Subcutaneous adipose tissue (tissue), 4 donors: ENCODE measurements around the gene U2AF2. TPM values are rescaled to one million over a fixed set of nuclear protein-coding genes. Genes with fewer than 3 reads are reported as not detected.

Experiments
- total RNA-seq, 4 donors: library from RNA; depleted of rRNA; stranded (reverse); fragments of >200 nt; gene quantifications; one replicate each; pipeline ENCODE4 v1.1.0, GENCODE V29; 2016
- TF ChIP-seq, protein P1 (sequence below): fragments of 450-650 bp; IDR thresholded peaks from one replicate; pipeline ENCODE4 v1.5.1; 2016; ENCODE audit warnings: low read depth, mild to moderate bottlenecking, control low read depth, antibody characterized with exemption, moderate library complexity

U2AF2 gene
- total RNA-seq, 4 donors from 2014 or later = 51.8 to 96.8 (median 72.5) TPM

DNA sequence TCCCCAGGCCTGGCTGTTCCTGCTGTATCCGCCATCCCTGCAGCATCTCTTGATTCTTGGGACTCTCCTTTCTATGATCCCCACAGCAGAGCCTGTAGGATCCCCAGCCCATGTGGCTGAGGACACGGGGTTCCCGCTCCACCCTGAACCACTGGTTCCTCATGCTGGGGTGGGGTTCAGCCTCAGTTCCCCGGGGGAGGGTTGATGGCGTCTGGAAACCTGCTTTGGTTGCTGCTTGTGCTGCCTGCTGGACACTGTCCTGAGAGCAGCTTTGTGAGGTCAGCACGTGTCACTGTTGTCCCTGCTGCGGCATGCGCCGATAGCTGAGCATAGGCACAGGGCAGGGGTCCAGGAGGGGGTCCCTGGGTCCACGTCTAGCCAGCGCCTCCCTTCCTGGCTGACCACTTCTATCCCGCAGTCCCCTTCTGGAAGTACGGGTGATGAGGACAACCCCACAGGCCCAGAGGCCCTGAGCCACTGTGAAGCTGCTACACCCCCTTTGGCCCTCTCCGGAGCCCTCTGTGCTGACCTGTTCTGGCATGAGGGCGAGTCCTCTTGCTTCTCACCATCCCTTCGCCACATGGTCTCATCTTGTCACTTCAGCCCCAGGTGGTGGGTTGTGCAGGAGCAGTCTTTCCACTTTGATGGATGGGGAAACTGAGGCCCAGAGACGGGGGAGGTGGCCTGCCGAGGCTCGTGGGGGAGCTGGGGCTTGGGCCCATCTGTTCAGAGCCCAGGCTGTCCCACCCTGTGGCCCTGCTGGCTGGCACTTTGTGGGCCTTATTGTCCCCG, 25.7 kb downstream of the U2AF2 start:
- TF ChIP-seq, protein P1, sequence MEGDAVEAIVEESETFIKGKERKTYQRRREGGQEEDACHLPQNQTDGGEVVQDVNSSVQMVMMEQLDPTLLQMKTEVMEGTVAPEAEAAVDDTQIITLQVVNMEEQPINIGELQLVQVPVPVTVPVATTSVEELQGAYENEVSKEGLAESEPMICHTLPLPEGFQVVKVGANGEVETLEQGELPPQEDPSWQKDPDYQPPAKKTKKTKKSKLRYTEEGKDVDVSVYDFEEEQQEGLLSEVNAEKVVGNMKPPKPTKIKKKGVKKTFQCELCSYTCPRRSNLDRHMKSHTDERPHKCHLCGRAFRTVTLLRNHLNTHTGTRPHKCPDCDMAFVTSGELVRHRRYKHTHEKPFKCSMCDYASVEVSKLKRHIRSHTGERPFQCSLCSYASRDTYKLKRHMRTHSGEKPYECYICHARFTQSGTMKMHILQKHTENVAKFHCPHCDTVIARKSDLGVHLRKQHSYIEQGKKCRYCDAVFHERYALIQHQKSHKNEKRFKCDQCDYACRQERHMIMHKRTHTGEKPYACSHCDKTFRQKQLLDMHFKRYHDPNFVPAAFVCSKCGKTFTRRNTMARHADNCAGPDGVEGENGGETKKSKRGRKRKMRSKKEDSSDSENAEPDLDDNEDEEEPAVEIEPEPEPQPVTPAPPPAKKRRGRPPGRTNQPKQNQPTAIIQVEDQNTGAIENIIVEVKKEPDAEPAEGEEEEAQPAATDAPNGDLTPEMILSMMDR = no peak

DNA sequence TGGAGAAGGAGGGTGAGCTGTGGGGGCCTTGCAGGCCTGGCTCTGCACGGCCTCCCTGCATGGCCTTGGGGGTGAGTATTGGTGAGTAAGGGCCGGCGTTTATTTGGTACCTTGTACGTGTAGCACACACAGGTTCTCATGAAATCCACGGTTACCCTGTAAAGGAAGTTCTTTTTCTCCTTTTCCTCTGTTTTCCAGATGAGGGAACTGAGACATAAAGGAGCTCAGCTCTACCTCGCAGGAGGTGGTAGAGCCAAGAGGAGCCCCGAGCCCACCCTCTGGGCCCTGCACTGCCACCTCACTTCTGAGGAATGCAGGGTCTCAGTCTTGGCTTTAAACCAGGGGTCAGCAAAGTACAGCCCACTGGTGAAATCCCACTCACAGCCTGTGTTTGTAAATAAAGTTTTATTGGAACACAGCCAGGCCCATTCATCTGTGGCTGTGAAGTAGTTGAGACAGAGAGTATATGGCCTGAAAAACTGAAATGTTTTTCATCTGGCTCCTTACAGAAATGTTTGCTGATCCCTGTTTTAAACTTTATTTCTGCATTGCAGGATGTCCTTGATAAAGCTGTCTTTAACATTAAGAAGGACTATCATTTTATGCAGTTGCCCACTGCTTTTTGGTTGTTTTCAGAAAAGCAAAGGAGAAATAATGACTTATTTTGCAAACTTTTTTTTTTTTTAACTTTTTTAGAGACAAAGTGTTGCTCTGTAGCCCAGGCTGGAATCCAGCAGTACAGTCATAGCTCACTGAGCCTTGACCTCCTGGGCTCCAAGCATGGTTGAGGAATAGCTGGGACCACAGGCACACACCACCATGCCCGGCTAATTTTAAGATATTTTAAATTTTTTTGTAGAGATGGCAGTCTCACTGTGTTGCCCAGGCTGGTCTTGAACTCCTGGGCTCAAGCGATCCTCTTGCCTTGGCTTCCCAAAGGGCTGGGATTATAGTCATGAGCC, 26.6 kb downstream of the U2AF2 start:
- TF ChIP-seq, protein P1 = no peak

DNA sequence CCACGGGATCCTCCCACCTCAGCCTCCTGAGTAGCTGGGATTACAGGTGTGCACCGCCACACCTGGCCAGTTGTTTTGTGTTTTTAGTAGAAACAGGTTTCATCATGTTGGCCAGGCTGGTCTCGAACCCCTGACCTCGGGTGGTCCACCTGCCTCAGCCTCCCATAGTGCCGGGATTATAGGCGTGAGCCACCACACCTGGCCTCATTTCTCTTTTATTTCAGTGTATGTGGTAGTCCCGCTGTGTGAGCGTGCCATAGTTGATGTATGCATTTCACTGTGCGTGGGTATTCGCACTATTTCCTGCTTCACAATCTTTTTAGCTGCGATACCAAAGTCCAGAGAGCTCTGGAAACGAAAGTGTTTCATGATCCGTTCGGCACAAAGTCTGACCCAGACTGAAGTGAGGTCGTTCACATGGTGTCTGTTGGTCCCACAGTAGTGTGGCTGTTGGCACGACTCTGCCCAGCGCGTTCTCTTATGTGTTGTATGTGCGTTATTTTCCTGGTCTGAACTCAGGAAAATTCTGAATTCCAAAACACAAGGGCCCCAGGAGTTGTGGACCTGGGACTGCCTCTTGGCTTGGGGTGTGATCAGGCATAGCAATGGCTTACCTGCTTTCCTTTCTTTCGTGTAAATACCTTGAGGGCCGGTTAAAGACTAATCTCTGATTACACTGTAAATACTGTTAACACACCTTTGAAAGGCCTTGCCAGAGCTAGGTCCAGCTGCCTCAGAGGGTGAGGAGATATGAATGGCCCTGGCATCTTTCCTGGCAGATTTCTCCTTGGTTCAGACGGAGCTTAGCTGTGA, 28.8 kb downstream of the U2AF2 start:
- TF ChIP-seq, protein P1 = no peak

DNA sequence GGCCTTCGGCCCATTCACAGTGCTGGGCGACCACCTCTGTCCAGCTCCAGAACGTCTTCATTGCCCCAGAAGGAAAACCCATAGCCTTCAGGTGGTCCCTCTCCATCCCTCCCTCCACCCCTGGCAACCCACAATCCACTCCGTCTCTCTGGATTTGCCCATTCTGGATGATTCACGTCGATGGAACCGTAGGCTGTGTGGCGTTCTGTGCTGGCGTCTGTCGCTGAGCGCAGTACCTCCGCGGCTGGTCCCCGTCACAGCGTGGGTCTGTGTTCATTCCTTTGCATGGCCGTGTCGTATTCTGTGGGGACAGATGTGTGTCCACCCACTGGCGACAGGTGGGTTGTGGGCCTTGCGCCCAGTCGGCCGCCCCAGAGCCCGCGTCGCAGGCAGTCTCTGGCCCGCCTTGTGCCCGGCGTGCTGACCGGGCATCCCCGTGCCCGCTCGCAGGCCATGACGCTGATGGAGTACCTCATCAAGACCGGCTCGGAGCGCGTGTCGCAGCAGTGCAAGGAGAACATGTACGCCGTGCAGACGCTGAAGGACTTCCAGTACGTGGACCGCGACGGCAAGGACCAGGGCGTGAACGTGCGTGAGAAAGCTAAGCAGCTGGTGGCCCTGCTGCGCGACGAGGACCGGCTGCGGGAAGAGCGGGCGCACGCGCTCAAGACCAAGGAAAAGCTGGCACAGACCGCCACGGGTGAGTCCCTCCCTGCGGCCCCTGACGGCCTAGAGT, 30.3 kb downstream of the U2AF2 start:
- TF ChIP-seq, protein P1 = no peak

DNA sequence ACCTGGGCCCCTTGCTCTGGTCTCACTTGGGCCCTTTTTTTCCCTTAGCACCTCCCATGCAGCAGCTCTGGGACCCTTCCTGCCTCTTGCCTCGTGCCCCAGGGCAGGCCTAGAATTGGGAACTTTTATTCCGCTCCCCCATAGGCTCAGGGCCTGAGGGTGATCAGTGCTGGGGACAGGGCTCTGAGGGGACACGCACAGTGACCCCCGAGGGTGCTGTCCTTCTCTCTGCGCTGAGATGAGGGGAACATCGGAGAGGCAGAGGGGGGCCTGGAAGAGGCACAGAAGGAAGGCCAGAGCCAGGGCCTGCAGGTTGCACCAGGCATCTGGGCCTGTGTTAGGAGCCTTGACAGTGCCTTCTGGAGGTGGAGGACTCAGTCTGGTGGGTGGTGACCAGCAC, 30.9 kb downstream of the U2AF2 start:
- TF ChIP-seq, protein P1 = no peak

DNA sequence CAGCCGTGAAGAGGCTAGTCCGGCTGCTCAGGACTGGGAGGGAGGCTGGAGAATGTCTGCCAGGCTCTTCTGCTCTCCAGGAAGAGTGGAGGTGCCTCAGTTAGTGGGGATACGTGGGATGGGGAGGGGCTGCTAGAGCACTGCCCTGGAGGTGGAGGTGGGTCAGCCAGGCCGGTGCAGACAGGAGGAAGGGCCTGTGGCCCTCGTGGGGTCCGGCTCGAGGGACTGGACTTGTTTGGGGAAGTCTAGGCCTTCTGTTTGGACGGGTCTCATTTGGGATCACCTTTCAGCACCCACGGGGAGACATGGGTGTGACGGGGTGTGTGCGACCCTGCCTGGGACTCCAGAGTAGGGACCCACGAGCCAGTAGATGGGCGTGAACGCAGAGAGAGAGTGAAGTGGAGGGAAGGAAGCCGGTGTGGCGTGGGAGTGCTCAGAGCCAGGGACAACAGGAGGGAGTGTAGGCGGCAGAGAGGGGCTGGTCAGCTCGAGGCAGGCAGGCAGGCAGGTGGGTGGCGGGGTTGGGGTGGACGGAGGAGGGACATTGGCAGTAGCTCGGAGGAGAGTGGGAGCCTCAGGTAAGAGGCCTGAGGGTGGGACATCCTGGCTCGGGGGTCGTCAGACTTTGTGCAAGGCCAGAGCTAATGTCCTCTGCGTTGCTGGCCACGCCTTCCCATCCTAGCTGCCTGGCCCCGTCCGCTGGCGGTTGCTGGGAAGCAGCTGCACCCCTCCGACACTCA, 31.6 kb downstream of the U2AF2 start:
- TF ChIP-seq, protein P1 = no peak
